ENCODE results near the gene CRABP1.
A peak's percentile ranks its signal among the peaks of the same experiment; 100 is the strongest.

Gene CRABP1

GRCh38 chr15:78387246-78388037 is 47.3 kb downstream of the CRABP1 start:
- H3K9me3 ChIP-seq (ENCODE audit: control insufficient read depth, insufficient read depth, low read depth, low read length), result no peaks in the 10 kb centered on the region

GRCh38 chr15:78388865-78389264 is 48.7 kb downstream of the CRABP1 start:
- Histone ChIP-seq H3K36me3 (ENCODE audit: control insufficient read depth, insufficient read depth, low read length) (no peaks in the 10 kb centered on the region), H3K27me3 (ENCODE audit: control insufficient read depth, insufficient read depth, low read length) (no peaks in the 10 kb centered on the region), H3K9me3 (ENCODE audit: control insufficient read depth, insufficient read depth, low read depth, low read length) (no peaks in the 10 kb centered on the region), H3K4me1 (ENCODE audit: control insufficient read depth, insufficient read depth, low read length) (peaks cover 39% of the 10 kb centered on the region), H3K4me3 (ENCODE audit: low read depth, low read length) (no peak overlapping the region), H3K27ac (ENCODE audit: low read depth, low read length) (no peak overlapping the region), H3K9ac (ENCODE audit: low read length) (no peak overlapping the region)

More at GRCh38 chr15:78387246-78388037, 47.3 kb downstream of the CRABP1 start:
- Histone ChIP-seq H3K4me1 (ENCODE audit: control insufficient read depth, insufficient read depth, low read length) (peaks cover 32% of the 10 kb centered on the region), H3K27me3 (ENCODE audit: control insufficient read depth, insufficient read depth, low read length) (no peaks in the 10 kb centered on the region), H3K9ac (ENCODE audit: low read length) (no peak overlapping the region), H3K27ac (ENCODE audit: low read depth, low read length) (no peak overlapping the region), H3K36me3 (ENCODE audit: control insufficient read depth, insufficient read depth, low read length) (no peaks in the 10 kb centered on the region), H3K4me3 (ENCODE audit: low read depth, low read length) (no peak overlapping the region)

GRCh38 chr15:78389322-78389721 is 49.2 kb downstream of the CRABP1 start:
- Histone ChIP-seq H3K9me3 (ENCODE audit: control insufficient read depth, insufficient read depth, low read depth, low read length) (no peaks in the 10 kb centered on the region), H3K4me3 (ENCODE audit: low read depth, low read length) (no peak overlapping the region), H3K36me3 (ENCODE audit: control insufficient read depth, insufficient read depth, low read length) (no peaks in the 10 kb centered on the region), H3K27me3 (ENCODE audit: control insufficient read depth, insufficient read depth, low read length) (no peaks in the 10 kb centered on the region), H3K27ac (ENCODE audit: low read depth, low read length) (no peak overlapping the region), H3K4me1 (ENCODE audit: control insufficient read depth, insufficient read depth, low read length) (peaks cover 44% of the 10 kb centered on the region), H3K9ac (ENCODE audit: low read length) (no peak overlapping the region)

GRCh38 chr15:78389738-78390137 is 49.6 kb downstream of the CRABP1 start:
- Histone ChIP-seq H3K27me3 (ENCODE audit: control insufficient read depth, insufficient read depth, low read length) (no peaks in the 10 kb centered on the region), H3K27ac (ENCODE audit: low read depth, low read length) (no peak overlapping the region), H3K4me1 (ENCODE audit: control insufficient read depth, insufficient read depth, low read length) (peaks cover 48% of the 10 kb centered on the region), H3K36me3 (ENCODE audit: control insufficient read depth, insufficient read depth, low read length) (no peaks in the 10 kb centered on the region), H3K9ac (ENCODE audit: low read length) (no peak overlapping the region), H3K4me3 (ENCODE audit: low read depth, low read length) (no peak overlapping the region), H3K9me3 (ENCODE audit: control insufficient read depth, insufficient read depth, low read depth, low read length) (no peaks in the 10 kb centered on the region)

- H3K4me3 ChIP-seq (ENCODE audit: low read depth, low read length), result no peak overlapping the region
- H3K9ac ChIP-seq (ENCODE audit: low read length), result no peak overlapping the region
- H3K27me3 ChIP-seq (ENCODE audit: control insufficient read depth, insufficient read depth, low read length), result no peaks in the 10 kb centered on the region
- H3K9me3 ChIP-seq (ENCODE audit: control insufficient read depth, insufficient read depth, low read depth, low read length), result no peaks in the 10 kb centered on the region
- peaks cover 51% of the 10 kb centered on the region for H3K4me1 ChIP-seq (ENCODE audit: control insufficient read depth, insufficient read depth, low read length)
- no peaks in the 10 kb centered on the region for H3K36me3 ChIP-seq (ENCODE audit: control insufficient read depth, insufficient read depth, low read length)
- H3K27ac ChIP-seq (ENCODE audit: low read depth, low read length), result no peak overlapping the region
These were observed 50.1 kb downstream of the CRABP1 start for GRCh38 chr15:78390242-78390641.

GRCh38 chr15:78390826-78391225 is 50.7 kb downstream of the CRABP1 start:
- peaks cover 57% of the 10 kb centered on the region for H3K4me1 ChIP-seq (ENCODE audit: control insufficient read depth, insufficient read depth, low read length)
- H3K27me3 ChIP-seq (ENCODE audit: control insufficient read depth, insufficient read depth, low read length), result no peaks in the 10 kb centered on the region
- no peak overlapping the region for H3K27ac ChIP-seq (ENCODE audit: low read depth, low read length)
- no peak overlapping the region for H3K4me3 ChIP-seq (ENCODE audit: low read depth, low read length)
- no peaks in the 10 kb centered on the region for H3K9me3 ChIP-seq (ENCODE audit: control insufficient read depth, insufficient read depth, low read depth, low read length)
- no peaks in the 10 kb centered on the region for H3K36me3 ChIP-seq (ENCODE audit: control insufficient read depth, insufficient read depth, low read length)
- no peak overlapping the region for H3K9ac ChIP-seq (ENCODE audit: low read length)

DNA sequence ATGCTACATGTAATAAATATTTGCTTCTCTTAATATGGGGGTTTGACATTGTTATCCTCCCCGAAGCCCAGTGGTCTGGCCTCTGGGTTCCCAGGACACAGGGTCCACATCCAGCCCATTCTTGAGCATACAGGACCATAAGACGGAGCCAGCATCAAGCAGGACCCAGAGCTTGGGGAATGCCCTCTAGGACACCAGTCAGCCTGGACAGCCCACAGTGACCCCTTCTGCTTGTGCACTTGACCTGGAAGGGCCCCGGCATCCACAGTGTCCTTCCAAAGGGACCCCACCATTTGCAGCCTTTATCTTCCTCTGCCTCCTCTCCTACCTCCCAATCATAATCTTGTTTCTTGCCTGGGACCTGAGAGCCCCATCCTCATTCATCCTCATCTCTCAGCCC is 51.6 kb downstream of the CRABP1 start:
- Histone ChIP-seq H3K4me3 (ENCODE audit: low read depth, low read length) (no peak overlapping the region), H3K27ac (ENCODE audit: low read depth, low read length) (no peak overlapping the region), H3K4me1 (ENCODE audit: control insufficient read depth, insufficient read depth, low read length) (peaks cover 55% of the 10 kb centered on the region), H3K9me3 (ENCODE audit: control insufficient read depth, insufficient read depth, low read depth, low read length) (no peaks in the 10 kb centered on the region), H3K36me3 (ENCODE audit: control insufficient read depth, insufficient read depth, low read length) (no peaks in the 10 kb centered on the region), H3K9ac (ENCODE audit: low read length) (no peak overlapping the region), H3K27me3 (ENCODE audit: control insufficient read depth, insufficient read depth, low read length) (no peaks in the 10 kb centered on the region)

DNA sequence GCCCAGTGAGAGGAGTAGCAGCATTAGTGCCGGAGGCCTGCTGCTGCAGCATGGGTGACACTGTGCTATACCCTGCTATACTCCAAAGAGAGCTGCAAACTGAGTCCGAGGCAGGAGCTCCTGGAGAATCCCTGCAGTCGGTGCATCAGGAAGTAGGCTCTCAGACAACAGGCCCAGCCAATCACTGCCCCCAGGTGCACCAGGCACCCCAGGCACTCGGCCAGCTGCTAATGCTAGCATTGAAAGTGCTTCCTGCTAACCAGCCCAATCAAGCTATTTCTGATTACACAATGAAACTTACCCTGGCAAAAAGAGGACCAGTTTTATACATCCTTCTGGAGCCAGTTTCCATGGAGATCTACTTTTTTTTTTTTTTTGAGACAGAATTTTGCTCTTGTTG is 52.3 kb downstream of the CRABP1 start:
- no peaks in the 10 kb centered on the region for H3K36me3 ChIP-seq (ENCODE audit: control insufficient read depth, insufficient read depth, low read length)
- H3K9ac ChIP-seq (ENCODE audit: low read length), result no peak overlapping the region
- no peaks in the 10 kb centered on the region for H3K9me3 ChIP-seq (ENCODE audit: control insufficient read depth, insufficient read depth, low read depth, low read length)
- H3K27me3 ChIP-seq (ENCODE audit: control insufficient read depth, insufficient read depth, low read length), result no peaks in the 10 kb centered on the region
- no peak overlapping the region for H3K4me3 ChIP-seq (ENCODE audit: low read depth, low read length)
- peaks cover 52% of the 10 kb centered on the region for H3K4me1 ChIP-seq (ENCODE audit: control insufficient read depth, insufficient read depth, low read length)
- no peak overlapping the region for H3K27ac ChIP-seq (ENCODE audit: low read depth, low read length)

DNA sequence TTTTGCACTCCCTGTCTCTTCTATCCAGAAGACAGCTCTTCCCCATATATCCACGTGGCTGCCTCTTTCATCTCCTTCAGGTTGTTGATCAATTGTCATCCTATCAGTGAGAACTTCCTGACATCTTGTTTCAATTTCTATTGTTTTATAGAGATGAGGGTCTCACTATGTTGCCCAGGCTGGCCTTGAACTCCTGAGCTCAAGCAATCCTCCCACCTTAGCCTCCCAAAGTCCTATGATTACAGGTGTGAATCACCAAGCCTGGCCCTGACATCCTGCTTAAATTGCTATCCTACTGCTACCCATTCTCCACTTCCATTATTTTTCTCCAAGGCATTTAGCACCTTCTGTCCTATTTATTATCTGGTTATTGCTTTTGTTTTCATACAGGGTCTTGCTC is 53.0 kb downstream of the CRABP1 start:
- Histone ChIP-seq H3K4me1 (ENCODE audit: control insufficient read depth, insufficient read depth, low read length) (peaks cover 45% of the 10 kb centered on the region), H3K4me3 (ENCODE audit: low read depth, low read length) (no peak overlapping the region), H3K36me3 (ENCODE audit: control insufficient read depth, insufficient read depth, low read length) (no peaks in the 10 kb centered on the region), H3K9ac (ENCODE audit: low read length) (no peak overlapping the region), H3K27me3 (ENCODE audit: control insufficient read depth, insufficient read depth, low read length) (no peaks in the 10 kb centered on the region), H3K9me3 (ENCODE audit: control insufficient read depth, insufficient read depth, low read depth, low read length) (no peaks in the 10 kb centered on the region), H3K27ac (ENCODE audit: low read depth, low read length) (no peak overlapping the region)

GRCh38 chr15:78394026-78394425 is 53.9 kb downstream of the CRABP1 start:
- H3K4me1 ChIP-seq (ENCODE audit: control insufficient read depth, insufficient read depth, low read length), result peaks cover 49% of the 10 kb centered on the region
- H3K36me3 ChIP-seq (ENCODE audit: control insufficient read depth, insufficient read depth, low read length), result no peaks in the 10 kb centered on the region
- H3K27ac ChIP-seq (ENCODE audit: low read depth, low read length), result no peak overlapping the region
- H3K27me3 ChIP-seq (ENCODE audit: control insufficient read depth, insufficient read depth, low read length), result no peaks in the 10 kb centered on the region
- no peaks in the 10 kb centered on the region for H3K9me3 ChIP-seq (ENCODE audit: control insufficient read depth, insufficient read depth, low read depth, low read length)
- no peak overlapping the region for H3K9ac ChIP-seq (ENCODE audit: low read length)
- no peak overlapping the region for H3K4me3 ChIP-seq (ENCODE audit: low read depth, low read length)

GRCh38 chr15:78394981-78395616 is 54.9 kb downstream of the CRABP1 start:
- Histone ChIP-seq H3K9ac (ENCODE audit: low read length) (peak overlapping the region; percentile 40), H3K4me1 (ENCODE audit: control insufficient read depth, insufficient read depth, low read length) (peaks cover 50% of the 10 kb centered on the region), H3K27ac (ENCODE audit: low read depth, low read length) (peak overlapping the region; percentile 17; the same call in 1 of the 2 replicates), H3K4me3 (ENCODE audit: low read depth, low read length) (peak overlapping the region; percentile 0; the same call in 1 of the 2 replicates), H3K9me3 (ENCODE audit: control insufficient read depth, insufficient read depth, low read depth, low read length) (no peaks in the 10 kb centered on the region), H3K27me3 (ENCODE audit: control insufficient read depth, insufficient read depth, low read length) (no peaks in the 10 kb centered on the region), H3K36me3 (ENCODE audit: control insufficient read depth, insufficient read depth, low read length) (no peaks in the 10 kb centered on the region)

Data from HUES6 (cell line).